Smooth muscle cell (in vitro differentiated cells): Measurements from ENCODE around the gene CAMK2G. TPM values are rescaled to one million over a fixed set of nuclear protein-coding genes. Genes with fewer than 3 reads are reported as not detected.

ENCODE experiments used
- DNase-seq: peaks from one replicate; lab custom pipeline; 2025; ENCODE audit not compliant: unreplicated experiment; lab: John Stamatoyannopoulos, UW
- H2AFZ ChIP-seq: fragments of 200-600 bp; sonication (generic); 2 replicates; pipeline ENCODE4 v1.6.0; 2016; ENCODE audit warnings: antibody characterized with exemption, low read depth, mild to moderate bottlenecking
- H3F3A ChIP-seq: fragments of 200-600 bp; sonication (generic); 2 replicates; pipeline ENCODE4 v1.6.0; 2017; ENCODE audit warnings: antibody characterized with exemption, low read depth
- H3K27ac ChIP-seq: fragments of 200-600 bp; sonication (generic); 2 replicates; pipeline ENCODE4 v1.5.1; 2016; ENCODE audit warnings: low read depth, mild to moderate bottlenecking
- H3K27me3 ChIP-seq: fragments of 200-600 bp; sonication (generic); 2 replicates; pipeline ENCODE4 v1.6.1; 2016; ENCODE audit warnings: low read depth, mild to moderate bottlenecking
- H3K36me3 ChIP-seq: fragments of 200-600 bp; sonication (generic); 2 replicates; pipeline ENCODE4 v1.5.1; 2016; ENCODE audit warnings: low read depth
- H3K4me1 ChIP-seq: fragments of 200-600 bp; sonication (generic); 2 replicates; pipeline ENCODE4 v1.5.1; 2016; ENCODE audit warnings: low read depth
- H3K4me2 ChIP-seq: fragments of 200-600 bp; sonication (generic); 2 replicates; pipeline ENCODE4 v1.6.0; 2016; ENCODE audit warnings: mild to moderate bottlenecking
- H3K4me3 ChIP-seq: fragments of 200-600 bp; sonication (generic); 2 replicates; pipeline ENCODE4 v1.5.1; 2016; ENCODE audit warnings: mild to moderate bottlenecking
- H3K79me2 ChIP-seq: fragments of 200-600 bp; sonication (generic); 2 replicates; pipeline ENCODE4 v1.6.0; 2016; ENCODE audit warnings: low read depth, mild to moderate bottlenecking
- H3K9ac ChIP-seq: fragments of 200-600 bp; sonication (generic); 2 replicates; pipeline ENCODE4 v1.6.0; 2016; ENCODE audit warnings: low read depth
- H3K9me3 ChIP-seq: fragments of 200-600 bp; sonication (generic); replicated peaks from 2 replicates; pipeline ENCODE4 v1.5.1; 2016; ENCODE audit warnings: low read depth
- H4K20me1 ChIP-seq: fragments of 200-600 bp; sonication (generic); 2 replicates; pipeline ENCODE4 v1.6.0; 2016; ENCODE audit warnings: low read depth
- WGBS: methylation state at CpG from one replicate; pipeline ENCODE4 v1.1.7; 2016; ENCODE audit warnings: low lambda C conversion rate; 5-methylcytosine and 5-hydroxymethylcytosine counted together
- polyA plus RNA-seq: library from polyadenylated mRNA; unstranded; fragments of >200 nt; fragmentation: Nextera tagmentation; extraction: Ambion mirVana; gene quantifications from 2 replicates; pipeline ENCODE4 v1.2.1, GENCODE V29; 2016
- total RNA-seq: library from RNA; depleted of rRNA; stranded (reverse); fragments of >200 nt; gene quantifications from 2 replicates; pipeline ENCODE4 v1.2.3, GENCODE V29; 2014
- TF ChIP-seq, protein P1 (sequence below): fragments of 200-600 bp; sonication (generic); IDR thresholded peaks from 2 replicates; pipeline ENCODE4 v1.5.1; 2017; ENCODE audit warnings: borderline replicate concordance, mild to moderate bottlenecking, antibody characterized with exemption; ENCODE audit not compliant: insufficient read depth, poor library complexity, severe bottlenecking

CAMK2G gene
- total and polyA plus RNA-seq, 2 experiments from 2014 or later, result 2.2 to 10.8 TPM

DNA sequence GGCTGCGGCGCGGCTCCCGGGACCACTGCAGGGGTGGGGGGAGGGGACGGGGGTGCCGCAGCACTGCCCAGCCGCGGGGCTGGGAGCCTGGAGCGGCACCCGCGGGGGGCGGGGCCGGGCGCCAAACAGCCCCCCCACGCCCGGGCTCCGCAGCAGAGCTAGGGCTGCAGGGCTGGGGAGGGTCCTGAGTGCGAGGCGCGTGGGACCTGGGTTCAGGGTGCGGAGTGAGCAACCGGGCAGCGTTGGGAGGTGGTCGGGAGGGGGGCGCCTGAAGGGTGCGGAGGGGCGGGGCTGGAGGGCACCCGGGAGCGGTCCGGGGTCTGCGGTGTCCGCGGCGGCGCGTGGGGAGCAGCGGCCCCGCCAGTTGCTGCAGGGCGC, 528 bp downstream of the CAMK2G start:
- DNase-seq, result no peak
- Histone ChIP-seq H4K20me1 (peaks cover 8% of the 10 kb centered on the region), H3K9me3 (no peaks in the 10 kb centered on the region), H3K36me3 (no peaks in the 10 kb centered on the region), H2AFZ (no peak overlapping the region), H3K4me2 (peak overlapping the region; percentile 93), H3K27me3 (no peaks in the 10 kb centered on the region), H3K79me2 (peaks cover 3% of the 10 kb centered on the region), H3F3A (no peaks in the 10 kb centered on the region), H3K9ac (no peak overlapping the region), H3K4me3 (peak overlapping the region; percentile 75), H3K4me1 (peaks cover 3% of the 10 kb centered on the region), H3K27ac (no peak overlapping the region)
- WGBS, result 0% methylated on average over 3 of the region's 39 CpGs
- TF ChIP-seq, protein P1, sequence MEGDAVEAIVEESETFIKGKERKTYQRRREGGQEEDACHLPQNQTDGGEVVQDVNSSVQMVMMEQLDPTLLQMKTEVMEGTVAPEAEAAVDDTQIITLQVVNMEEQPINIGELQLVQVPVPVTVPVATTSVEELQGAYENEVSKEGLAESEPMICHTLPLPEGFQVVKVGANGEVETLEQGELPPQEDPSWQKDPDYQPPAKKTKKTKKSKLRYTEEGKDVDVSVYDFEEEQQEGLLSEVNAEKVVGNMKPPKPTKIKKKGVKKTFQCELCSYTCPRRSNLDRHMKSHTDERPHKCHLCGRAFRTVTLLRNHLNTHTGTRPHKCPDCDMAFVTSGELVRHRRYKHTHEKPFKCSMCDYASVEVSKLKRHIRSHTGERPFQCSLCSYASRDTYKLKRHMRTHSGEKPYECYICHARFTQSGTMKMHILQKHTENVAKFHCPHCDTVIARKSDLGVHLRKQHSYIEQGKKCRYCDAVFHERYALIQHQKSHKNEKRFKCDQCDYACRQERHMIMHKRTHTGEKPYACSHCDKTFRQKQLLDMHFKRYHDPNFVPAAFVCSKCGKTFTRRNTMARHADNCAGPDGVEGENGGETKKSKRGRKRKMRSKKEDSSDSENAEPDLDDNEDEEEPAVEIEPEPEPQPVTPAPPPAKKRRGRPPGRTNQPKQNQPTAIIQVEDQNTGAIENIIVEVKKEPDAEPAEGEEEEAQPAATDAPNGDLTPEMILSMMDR, result no peak

DNA sequence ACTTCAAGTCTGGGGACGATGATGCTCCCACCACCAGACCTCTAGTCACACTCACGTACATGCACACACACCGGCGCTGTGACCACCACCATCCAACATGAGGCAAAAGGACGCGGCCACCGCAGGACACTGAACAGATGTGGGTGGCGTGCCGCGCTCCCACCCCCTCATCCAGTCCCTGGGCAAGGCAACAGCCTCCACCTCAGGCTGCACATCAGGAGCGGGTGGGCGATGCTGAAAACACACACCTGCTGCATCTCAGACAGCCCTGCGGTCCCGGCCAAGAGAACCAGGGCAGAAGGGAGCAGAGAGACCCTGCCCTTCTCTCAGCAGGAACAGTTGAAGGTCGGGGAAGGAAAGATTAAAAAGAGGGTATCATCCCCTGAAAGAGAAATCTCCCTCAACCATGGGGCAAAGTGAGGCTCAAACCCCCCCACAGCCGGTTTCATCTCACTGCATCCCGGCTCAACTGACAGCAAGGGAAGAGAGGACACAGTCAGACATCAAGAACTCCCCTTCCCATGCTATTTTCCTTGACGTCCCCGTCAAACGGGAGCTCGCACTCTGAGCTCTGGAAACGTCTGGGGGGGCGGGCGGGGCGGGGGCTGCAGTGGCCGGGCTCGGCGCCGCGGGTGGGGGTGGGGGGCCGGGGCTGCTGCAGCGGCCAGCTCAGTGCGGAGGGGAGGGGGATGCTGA, 1.1 kb downstream of the CAMK2G start:
- Histone ChIP-seq H3K36me3 (no peaks in the 10 kb centered on the region), H3K4me3 (peak overlapping the region; percentile 75), H3K9ac (no peak overlapping the region), H3K79me2 (peaks cover 3% of the 10 kb centered on the region), H3K9me3 (no peaks in the 10 kb centered on the region), H3K4me2 (peak overlapping the region; percentile 93), H3K27ac (no peak overlapping the region), H3K4me1 (peaks cover 3% of the 10 kb centered on the region), H3K27me3 (no peaks in the 10 kb centered on the region), H3F3A (no peaks in the 10 kb centered on the region), H4K20me1 (peaks cover 8% of the 10 kb centered on the region), H2AFZ (no peak overlapping the region)
- WGBS, result 60% methylated on average over 23 of the region's 33 CpGs
- TF ChIP-seq, protein P1, result no peak
- DNase-seq, result no peak

- H3K4me1 ChIP-seq, result peaks cover 3% of the 10 kb centered on the region
- 69% methylated on average over 5 of the region's 5 CpGs for WGBS
- TF ChIP-seq, protein P1, result no peak
- H3K4me2 ChIP-seq, result no peak overlapping the region
- H3K27ac ChIP-seq, result no peak overlapping the region
- no peak overlapping the region for H2AFZ ChIP-seq
- no peak overlapping the region for H3K4me3 ChIP-seq
- H3K9ac ChIP-seq, result no peak overlapping the region
- no peaks in the 10 kb centered on the region for H3K36me3 ChIP-seq
- peaks cover 8% of the 10 kb centered on the region for H4K20me1 ChIP-seq
- H3F3A ChIP-seq, result no peaks in the 10 kb centered on the region
- H3K79me2 ChIP-seq, result peaks cover 3% of the 10 kb centered on the region
- no peaks in the 10 kb centered on the region for H3K27me3 ChIP-seq
- DNase-seq, result no peak
- H3K9me3 ChIP-seq, result no peaks in the 10 kb centered on the region
Observed at GRCh38 chr10:73872190-73872710, 2.1 kb downstream of the CAMK2G start.
